GM12872 (cell line): ENCODE data around the gene WDR31.

Source experiments
- TF ChIP-seq, protein P1 (sequence below): IDR thresholded peaks from 3 replicates; pipeline ENCODE4 v1.5.1; 2011; ENCODE audit warnings: low read depth, mild to moderate bottlenecking, low read length, moderate library complexity; ENCODE audit not compliant: insufficient read depth

Gene WDR31

GRCh38 chr9:113296796-113297558, 43.1 kb downstream of the WDR31 start:
- TF ChIP-seq, protein P1, sequence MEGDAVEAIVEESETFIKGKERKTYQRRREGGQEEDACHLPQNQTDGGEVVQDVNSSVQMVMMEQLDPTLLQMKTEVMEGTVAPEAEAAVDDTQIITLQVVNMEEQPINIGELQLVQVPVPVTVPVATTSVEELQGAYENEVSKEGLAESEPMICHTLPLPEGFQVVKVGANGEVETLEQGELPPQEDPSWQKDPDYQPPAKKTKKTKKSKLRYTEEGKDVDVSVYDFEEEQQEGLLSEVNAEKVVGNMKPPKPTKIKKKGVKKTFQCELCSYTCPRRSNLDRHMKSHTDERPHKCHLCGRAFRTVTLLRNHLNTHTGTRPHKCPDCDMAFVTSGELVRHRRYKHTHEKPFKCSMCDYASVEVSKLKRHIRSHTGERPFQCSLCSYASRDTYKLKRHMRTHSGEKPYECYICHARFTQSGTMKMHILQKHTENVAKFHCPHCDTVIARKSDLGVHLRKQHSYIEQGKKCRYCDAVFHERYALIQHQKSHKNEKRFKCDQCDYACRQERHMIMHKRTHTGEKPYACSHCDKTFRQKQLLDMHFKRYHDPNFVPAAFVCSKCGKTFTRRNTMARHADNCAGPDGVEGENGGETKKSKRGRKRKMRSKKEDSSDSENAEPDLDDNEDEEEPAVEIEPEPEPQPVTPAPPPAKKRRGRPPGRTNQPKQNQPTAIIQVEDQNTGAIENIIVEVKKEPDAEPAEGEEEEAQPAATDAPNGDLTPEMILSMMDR: no peak

- TF ChIP-seq, protein P1: no peak
Measured at GRCh38 chr9:113293285-113293878, 46.7 kb downstream of the WDR31 start.

DNA sequence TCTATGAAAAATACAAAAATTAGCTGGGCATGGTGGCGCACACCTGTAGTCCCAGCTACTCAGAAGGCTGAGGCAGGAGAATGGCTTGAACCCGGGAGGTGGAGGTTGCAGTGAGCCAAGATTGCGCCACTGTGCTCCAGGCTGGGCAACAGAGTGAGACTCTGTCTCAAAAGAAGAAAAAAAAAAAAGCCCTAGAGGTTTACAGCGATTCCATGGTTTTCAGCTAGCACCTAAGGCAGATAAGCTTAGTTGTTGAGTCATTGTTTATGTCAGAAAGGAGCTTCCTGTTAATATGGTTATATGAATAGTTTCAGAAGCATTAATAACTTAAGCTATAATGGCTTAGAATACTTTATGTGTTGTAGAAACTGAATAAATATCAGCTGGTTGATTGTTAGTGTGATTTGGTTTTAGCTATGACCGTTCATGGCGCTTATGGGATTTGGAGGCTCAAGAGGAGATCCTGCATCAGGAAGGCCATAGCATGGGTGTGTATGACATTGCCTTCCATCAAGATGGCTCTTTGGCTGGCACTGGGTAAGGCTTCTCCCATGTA, 49.9 kb downstream of the WDR31 start:
- TF ChIP-seq, protein P1: no peak

GRCh38 chr9:113289091-113289490, 51.0 kb downstream of the WDR31 start:
- TF ChIP-seq, protein P1: no peak

GRCh38 chr9:113281356-113281755, 58.7 kb downstream of the WDR31 start:
- TF ChIP-seq, protein P1: no peak

DNA sequence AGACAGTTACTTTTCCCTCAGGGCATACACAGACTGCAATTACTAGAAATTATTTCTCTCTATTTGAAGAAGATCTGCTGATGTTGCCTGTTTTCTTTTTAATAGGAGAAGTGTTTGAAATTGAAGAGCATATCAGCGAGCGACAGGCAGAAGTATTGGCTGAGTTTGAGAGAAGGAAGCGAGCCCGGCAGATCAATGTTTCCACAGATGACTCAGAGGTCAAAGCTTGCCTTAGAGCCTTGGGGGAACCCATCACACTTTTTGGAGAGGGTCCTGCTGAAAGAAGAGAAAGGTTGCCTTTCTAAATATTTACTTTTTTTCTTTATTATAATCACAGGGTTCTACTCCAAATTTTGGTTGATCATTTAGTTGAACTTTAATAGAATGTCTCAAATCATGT, 61.2 kb downstream of the WDR31 start:
- TF ChIP-seq, protein P1: no peak

DNA sequence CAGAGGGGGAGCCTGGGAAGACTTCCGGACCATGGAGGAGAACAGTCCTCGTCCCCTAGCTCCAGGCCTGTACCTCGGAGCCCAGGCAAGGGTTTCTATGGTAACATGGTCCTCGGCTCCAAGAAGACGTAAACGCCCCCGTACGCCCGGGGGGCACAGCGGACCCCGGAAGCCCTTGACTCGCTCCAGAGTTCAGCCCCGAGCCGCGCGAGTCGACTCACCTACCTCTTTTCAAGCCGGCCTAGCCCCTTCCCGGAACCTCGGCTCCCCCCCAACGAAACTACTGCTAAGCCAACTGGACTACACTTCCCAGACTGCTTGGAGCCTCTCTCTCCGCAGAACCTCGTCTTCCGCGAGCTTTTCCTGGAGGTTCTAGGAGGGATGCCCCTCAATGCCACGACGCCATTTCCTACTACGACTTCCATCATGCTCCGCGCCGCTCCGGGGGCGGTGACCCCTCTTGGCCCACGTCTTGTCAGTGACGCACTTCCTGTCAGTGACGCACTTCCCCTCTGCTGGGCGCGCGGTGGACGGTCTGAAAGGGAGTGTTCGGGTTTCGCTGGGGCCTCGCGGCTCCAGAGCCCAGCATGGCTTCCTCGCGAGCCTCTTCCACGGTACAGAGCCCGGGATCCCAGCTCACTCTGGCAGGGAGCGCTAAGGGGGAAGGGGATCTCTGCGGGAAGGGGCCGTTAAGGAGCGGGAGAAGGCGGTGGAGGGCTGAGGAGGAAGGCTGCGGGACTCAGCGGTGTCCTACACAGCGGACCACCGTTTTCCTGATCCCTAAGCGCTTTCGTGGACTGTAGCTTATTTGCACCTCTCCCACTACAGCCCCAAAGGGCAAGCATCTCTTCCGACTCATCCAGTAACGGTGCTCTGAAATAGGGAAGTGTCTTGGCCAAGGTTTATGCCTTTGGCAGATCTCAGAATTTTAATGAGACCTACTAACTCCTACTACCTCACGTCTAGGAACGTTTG, 64.6 kb downstream of the WDR31 start, which contains the start of the genes CDC26 and PRPF4:
CDC26 (minus strand) TSS at position 416 of the 975 bp plus-strand sequence. CDS start 3,065 bp downstream, outside the sequence.
PRPF4 (plus strand) TSS at position 502 of the 975 bp plus-strand sequence; CDS start at position 588, 86 bp downstream.
- TF ChIP-seq, protein P1: no peak
